ENCODE data around the gene PTPN23.
"Not testable (repeated sequence)": the region's sequence is repeated elsewhere in the genome, so short reads cannot be mapped to it uniquely, and the experiment has no call there.

Gene PTPN23

GRCh38 chr3:47455806-47456452, 75.1 kb downstream of the PTPN23 start:
- H3K9me3 ChIP-seq, result no peaks in the 10 kb centered on the region

GRCh38 chr3:47456984-47457383, 76.2 kb downstream of the PTPN23 start:
- Histone ChIP-seq H3K4me3 (ENCODE audit: low read depth, low read length) (no peak overlapping the region), H3K27me3 (no peaks in the 10 kb centered on the region), H3K9me3 (no peaks in the 10 kb centered on the region), H3K36me3 (no peaks in the 10 kb centered on the region), H3K4me1 (no peaks in the 10 kb centered on the region)
- no peak for TF ChIP-seq CTCF (IDR thresholded peaks at IDR 0.05; ENCODE audit: low read depth, low read length)
- DNase-seq, result no peak

More at GRCh38 chr3:47455806-47456452, 75.1 kb downstream of the PTPN23 start:
- DNase-seq, result no peak
- no peaks in the 10 kb centered on the region for H3K36me3 ChIP-seq
- TF ChIP-seq CTCF (IDR thresholded peaks at IDR 0.05; ENCODE audit: low read depth, low read length), result no peak
- H3K27me3 ChIP-seq, result no peaks in the 10 kb centered on the region
- no peaks in the 10 kb centered on the region for H3K4me1 ChIP-seq
- no peak overlapping the region for H3K4me3 ChIP-seq (ENCODE audit: low read depth, low read length)

- DNase-seq; H3K4me1 ChIP-seq; H3K27me3 ChIP-seq; H3K4me3 ChIP-seq (ENCODE audit: low read depth, low read length); H3K9me3 ChIP-seq; H3K36me3 ChIP-seq: not testable (repeated sequence)
Measured at GRCh38 chr3:47459534-47460085, 78.8 kb downstream of the PTPN23 start.

All from BE2C (cell line).